Endodermal cell (in vitro differentiated cells): ENCODE data around the gene CBY2. TPM values are rescaled to one million over a fixed set of nuclear protein-coding genes. Genes with fewer than 3 reads are reported as not detected.
"Not testable (repeated sequence)": the region's sequence is repeated elsewhere in the genome, so short reads cannot be mapped to it uniquely, and the experiment has no call there.

Source experiments
- DNase-seq: peaks from one replicate; pipeline ENCODE4 v3.0.0-alpha.2; 2017
- H3K27ac ChIP-seq: 2 replicates; pipeline ENCODE4 v1.5.1; 2013; ENCODE audit warnings: mild to moderate bottlenecking, low read depth, low read length, moderate library complexity
- H3K27me3 ChIP-seq: 2 replicates; pipeline ENCODE4 v1.6.1; 2013; ENCODE audit warnings: mild to moderate bottlenecking, low read length, moderate library complexity; ENCODE audit not compliant: insufficient read depth, control insufficient read depth, poor library complexity, severe bottlenecking
- H3K36me3 ChIP-seq: 2 replicates; pipeline ENCODE4 v1.7.0; 2013; ENCODE audit warnings: mild to moderate bottlenecking, low read length, moderate library complexity; ENCODE audit not compliant: control insufficient read depth, insufficient read depth
- H3K4me1 ChIP-seq: one replicate; pipeline ENCODE4 v1.7.0; 2013; ENCODE audit warnings: low read length; ENCODE audit not compliant: control insufficient read depth, insufficient read depth
- H3K4me3 ChIP-seq: 2 replicates; pipeline ENCODE4 v1.5.1; 2013; ENCODE audit warnings: mild to moderate bottlenecking, low read length, moderate library complexity
- H3K9ac ChIP-seq: 2 replicates; pipeline ENCODE4 v1.6.1; 2013; ENCODE audit warnings: mild to moderate bottlenecking, low read length, moderate library complexity; ENCODE audit not compliant: poor library complexity, severe bottlenecking; ENCODE audit errors: extremely low read depth
- H3K9me3 ChIP-seq: 2 replicates; pipeline ENCODE4 v1.6.1; 2013; ENCODE audit warnings: mild to moderate bottlenecking, low read length, moderate library complexity; ENCODE audit not compliant: control insufficient read depth
- H3K27ac Mint-ChIP-seq: 2 replicates; pipeline ENCODE4 v1.8.0; 2020; ENCODE audit warnings: mixed read lengths
- H3K27me3 Mint-ChIP-seq: 2 replicates; pipeline ENCODE4 v1.8.0; 2021; ENCODE audit warnings: mild to moderate bottlenecking, mixed read lengths; ENCODE audit not compliant: insufficient read depth
- H3K36me3 Mint-ChIP-seq: 2 replicates; pipeline ENCODE4 v1.8.0; 2020; ENCODE audit warnings: low read depth, mixed read lengths
- H3K4me1 Mint-ChIP-seq: 2 replicates; pipeline ENCODE4 v1.8.0; 2020; ENCODE audit warnings: mixed read lengths
- H3K4me3 Mint-ChIP-seq: 2 replicates; pipeline ENCODE4 v1.8.0; 2020; ENCODE audit warnings: mild to moderate bottlenecking, moderate library complexity, mixed read lengths
- H3K9me3 Mint-ChIP-seq: 2 replicates; pipeline ENCODE4 v1.8.0; 2020; ENCODE audit warnings: mild to moderate bottlenecking, mixed read lengths
- WGBS, 2 experiments: methylation state at CpG; one replicate each; pipeline versions ENCODE4 v1.1.5 to v1.1.7; 2013; ENCODE audit warnings: missing lambda C conversion rate in 2 of 2, mixed read lengths in 1 of 2; ENCODE audit not compliant: insufficient coverage in 1 of 2, insufficient read length in 1 of 2; 5-methylcytosine and 5-hydroxymethylcytosine counted together
- total RNA-seq, 2 donors: library from RNA; stranded (reverse); fragmentation: NEBNext Ultra II Directional in 1 of 2; extraction: Animal tissue kit (Norgen Biotek cat#: 25700) in 1 of 2; gene quantifications; 2 replicates in 1 of 2; 3 replicates in 1 of 2; pipeline ENCODE4 v1.2.1, GENCODE V29; 2021
- TF ChIP-seq, protein P1 (sequence below): fragments of 200-600 bp; sonication (generic); conservative IDR thresholded peaks from 2 replicates; pipeline ENCODE4 v1.5.0; 2021; ENCODE audit warnings: antibody characterized with exemption, mild to moderate bottlenecking

Gene CBY2
- total RNA-seq, 2 donors from 2014 or later, result not detected

DNA sequence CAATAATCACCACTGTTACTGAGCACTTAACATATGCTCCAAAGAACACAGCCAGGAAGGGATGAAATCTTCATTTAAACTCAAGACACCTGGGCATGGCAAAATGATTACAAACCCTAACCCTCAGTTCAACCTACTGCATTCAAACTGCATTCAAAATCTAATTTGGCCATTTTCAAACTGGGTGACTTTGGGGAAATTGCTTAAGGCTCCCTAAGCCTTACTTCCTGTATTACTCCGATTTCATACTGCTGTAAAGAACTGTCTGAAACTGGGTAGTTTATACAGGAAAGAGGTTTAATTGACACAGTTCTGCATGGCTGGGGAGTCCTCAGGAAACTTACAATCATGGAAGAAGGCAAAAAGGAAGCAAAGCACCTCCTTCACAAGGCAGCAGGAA lies 50.4 kb downstream of the CBY2 start:
- no peak overlapping the region for H3K27ac ChIP-seq
- H3K27me3 ChIP-seq, result no peaks in the 10 kb centered on the region
- peaks cover 36% of the 10 kb centered on the region for H3K9me3 ChIP-seq
- peaks cover 9% of the 10 kb centered on the region for H3K4me1 ChIP-seq
- Mint-ChIP-seq H3K4me1 (peaks cover 39% of the 10 kb centered on the region), H3K27ac (no peak overlapping the region), H3K9me3 (peaks cover 42% of the 10 kb centered on the region), H3K27me3 (peaks cover 16% of the 10 kb centered on the region), H3K4me3 (no peak overlapping the region), H3K36me3 (peaks cover 1% of the 10 kb centered on the region)
- peak overlapping the region; percentile 46 for H3K4me3 ChIP-seq
- WGBS, 2 experiments, result 100% methylated on average over 1 of the region's 1 CpG; no CpG with 5 or more reads in 1 of the 2 experiments
- TF ChIP-seq, protein P1, sequence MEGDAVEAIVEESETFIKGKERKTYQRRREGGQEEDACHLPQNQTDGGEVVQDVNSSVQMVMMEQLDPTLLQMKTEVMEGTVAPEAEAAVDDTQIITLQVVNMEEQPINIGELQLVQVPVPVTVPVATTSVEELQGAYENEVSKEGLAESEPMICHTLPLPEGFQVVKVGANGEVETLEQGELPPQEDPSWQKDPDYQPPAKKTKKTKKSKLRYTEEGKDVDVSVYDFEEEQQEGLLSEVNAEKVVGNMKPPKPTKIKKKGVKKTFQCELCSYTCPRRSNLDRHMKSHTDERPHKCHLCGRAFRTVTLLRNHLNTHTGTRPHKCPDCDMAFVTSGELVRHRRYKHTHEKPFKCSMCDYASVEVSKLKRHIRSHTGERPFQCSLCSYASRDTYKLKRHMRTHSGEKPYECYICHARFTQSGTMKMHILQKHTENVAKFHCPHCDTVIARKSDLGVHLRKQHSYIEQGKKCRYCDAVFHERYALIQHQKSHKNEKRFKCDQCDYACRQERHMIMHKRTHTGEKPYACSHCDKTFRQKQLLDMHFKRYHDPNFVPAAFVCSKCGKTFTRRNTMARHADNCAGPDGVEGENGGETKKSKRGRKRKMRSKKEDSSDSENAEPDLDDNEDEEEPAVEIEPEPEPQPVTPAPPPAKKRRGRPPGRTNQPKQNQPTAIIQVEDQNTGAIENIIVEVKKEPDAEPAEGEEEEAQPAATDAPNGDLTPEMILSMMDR, result no peak
- no peaks in the 10 kb centered on the region for H3K36me3 ChIP-seq
- H3K9ac ChIP-seq, result no peak overlapping the region
- DNase-seq, result no peak

DNA sequence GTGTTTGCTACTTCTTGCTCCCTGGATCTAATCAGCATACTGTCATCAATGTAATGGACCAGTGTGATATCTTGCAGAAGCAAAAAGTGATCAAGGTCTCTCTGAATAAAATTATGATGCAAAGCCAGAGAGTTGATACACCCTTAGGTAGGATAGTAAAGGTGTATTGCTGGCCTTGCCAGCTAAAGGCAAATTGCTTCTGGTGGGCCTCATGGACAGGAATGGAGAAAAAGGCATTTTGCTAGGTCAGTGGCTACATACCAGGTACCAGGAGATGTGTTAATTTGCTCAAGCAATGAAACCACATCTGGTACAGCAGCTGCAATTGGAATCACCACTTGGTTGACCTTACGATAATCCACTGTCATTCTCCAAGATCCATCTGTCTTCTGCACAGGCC lies 54.4 kb downstream of the CBY2 start:
- not testable (repeated sequence) for H3K4me1 Mint-ChIP-seq, H3K4me3 Mint-ChIP-seq, H3K27ac ChIP-seq, H3K9ac ChIP-seq, H3K27me3 ChIP-seq, H3K4me1 ChIP-seq, H3K27ac Mint-ChIP-seq, H3K27me3 Mint-ChIP-seq, H3K36me3 Mint-ChIP-seq, H3K36me3 ChIP-seq, DNase-seq, H3K4me3 ChIP-seq
- H3K9me3 Mint-ChIP-seq, result peaks cover 55% of the 10 kb centered on the region
- H3K9me3 ChIP-seq, result peaks cover 42% of the 10 kb centered on the region
- 100% methylated on average over 1 of the region's 1 CpG for WGBS, 2 experiments

DNA sequence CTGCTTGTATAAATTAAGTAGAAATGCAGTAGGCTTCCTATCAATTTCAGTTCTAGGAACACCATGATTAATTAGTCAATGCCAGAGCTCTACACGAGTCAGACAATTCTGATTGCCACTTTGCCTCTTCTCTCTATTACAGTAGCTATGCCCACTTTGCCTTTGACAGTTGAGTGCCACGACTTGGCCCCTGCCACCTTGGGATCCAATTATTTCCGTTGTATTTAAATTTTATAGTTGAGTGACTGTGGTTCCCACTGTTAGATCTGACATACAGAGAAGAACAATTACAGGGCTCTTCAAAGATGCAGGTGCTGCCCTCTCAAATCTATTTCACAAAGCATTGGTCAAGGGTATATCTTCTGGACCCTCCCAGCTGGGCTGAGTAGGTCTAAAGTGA lies 55.5 kb downstream of the CBY2 start:
- not testable (repeated sequence) for H3K36me3 Mint-ChIP-seq, H3K27ac ChIP-seq, H3K9ac ChIP-seq, H3K4me3 ChIP-seq, H3K27ac Mint-ChIP-seq, H3K4me1 Mint-ChIP-seq, H3K4me1 ChIP-seq, H3K36me3 ChIP-seq, DNase-seq, H3K27me3 Mint-ChIP-seq, H3K4me3 Mint-ChIP-seq, H3K27me3 ChIP-seq
- WGBS, 2 experiments, result 79 to 100% methylated on average over 2 to 3 of the region's 3 CpGs
- peaks cover 54% of the 10 kb centered on the region for H3K9me3 Mint-ChIP-seq
- H3K9me3 ChIP-seq, result peaks cover 34% of the 10 kb centered on the region

DNA sequence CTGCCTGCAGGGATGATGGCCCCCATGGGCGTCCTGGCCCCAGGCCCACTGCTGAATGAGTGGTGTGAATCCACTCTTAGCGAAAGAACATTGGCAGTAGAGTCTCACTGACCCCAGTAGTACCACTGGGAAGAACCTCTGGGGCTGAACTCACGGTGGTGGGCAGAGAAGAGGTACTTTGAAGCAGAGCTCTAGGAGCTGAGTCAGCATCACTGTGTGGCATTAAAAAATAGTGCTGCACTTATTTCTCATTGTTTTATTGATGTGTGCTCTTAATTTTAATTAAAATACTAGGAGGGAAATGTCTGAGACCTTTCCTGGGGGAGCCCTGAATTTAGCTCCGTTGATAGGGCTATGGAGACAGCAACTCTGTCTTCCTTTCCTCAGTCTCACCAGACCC lies 61.3 kb downstream of the CBY2 start:
- Histone ChIP-seq H3K9me3 (peaks cover 1% of the 10 kb centered on the region), H3K27me3 (no peaks in the 10 kb centered on the region), H3K4me1 (peaks cover 9% of the 10 kb centered on the region), H3K36me3 (no peaks in the 10 kb centered on the region), H3K27ac (no peak overlapping the region), H3K4me3 (no peak overlapping the region), H3K9ac (no peak overlapping the region)
- H3K36me3 Mint-ChIP-seq, result no peaks in the 10 kb centered on the region
- TF ChIP-seq, protein P1, result no peak
- H3K4me1 Mint-ChIP-seq, result peaks cover 17% of the 10 kb centered on the region
- no peak for DNase-seq
- peaks cover 5% of the 10 kb centered on the region for H3K27me3 Mint-ChIP-seq
- no peak overlapping the region for H3K27ac Mint-ChIP-seq
- 89 to 97% methylated on average over 4 of the region's 4 CpGs for WGBS, 2 experiments
- peaks cover 5% of the 10 kb centered on the region for H3K9me3 Mint-ChIP-seq
- no peak overlapping the region for H3K4me3 Mint-ChIP-seq

Other genes with a start within 250 kb of the CBY2 start
- gene COG3, start 237.4 kb upstream of the CBY2 start, total RNA-seq, result 10 to 100 TPM; 21.8 to 23.8 TPM
- gene ERICH6B, start 86.6 kb upstream of the CBY2 start, total RNA-seq, result not detected
- gene SIAH3, start 149.4 kb downstream of the CBY2 start, total RNA-seq, result not detected